ENCODE data around the gene FGD6. TPM values are rescaled to one million over a fixed set of nuclear protein-coding genes. Genes with fewer than 3 reads are reported as not detected.

The FGD6 gene
- total and polyA plus RNA-seq, 3 donors from 2014 or later: 4.8 to 13.6 (median 13.1) TPM

GRCh38 chr12:95212586-95212985, 4.7 kb downstream of the FGD6 start:
- Histone ChIP-seq H3K27ac (no peak overlapping the region), H3K27me3 (no peaks in the 10 kb centered on the region), H3K4me1 (peaks cover 8% of the 10 kb centered on the region), H3K4me3 (no peak overlapping the region), H3K36me3 (ENCODE audit: low read depth, missing control alignments) (no peaks in the 10 kb centered on the region), H3K9me3 (no peaks in the 10 kb centered on the region)
- no peak for TF ChIP-seq CTCF (IDR thresholded peaks at IDR 0.05)
- no peak for TF ChIP-seq POLR2A (IDR thresholded peaks at IDR 0.05)
- intact Hi-C loops (cut with DNase I; ENCODE audit: low total_unique reads): no loop called here
- no peak for DNase-seq
- WGBS, 2 donors: 69 to 86% methylated on average over 4 of the region's 4 CpGs

GRCh38 chr12:95208678-95209077, 8.6 kb downstream of the FGD6 start:
- Histone ChIP-seq H3K4me1 (peaks cover 16% of the 10 kb centered on the region), H3K36me3 (ENCODE audit: low read depth, missing control alignments) (no peaks in the 10 kb centered on the region), H3K9me3 (no peaks in the 10 kb centered on the region), H3K4me3 (no peak overlapping the region), H3K27me3 (no peaks in the 10 kb centered on the region), H3K27ac (no peak overlapping the region)
- no peak for DNase-seq
- intact Hi-C loops (cut with DNase I; ENCODE audit: low total_unique reads): no loop called here
- TF ChIP-seq CTCF (IDR thresholded peaks at IDR 0.05): no peak
- TF ChIP-seq POLR2A (IDR thresholded peaks at IDR 0.05): no peak
- 88 to 89% methylated on average over 7 of the region's 7 CpGs for whole genome bisulfite sequencing, 2 donors

GRCh38 chr12:95207407-95207806, 9.9 kb downstream of the FGD6 start:
- TF ChIP-seq POLR2A (IDR thresholded peaks at IDR 0.05) (no peak), CTCF (IDR thresholded peaks at IDR 0.05) (no peak)
- Histone ChIP-seq H3K4me3 (no peak overlapping the region), H3K36me3 (ENCODE audit: low read depth, missing control alignments) (no peaks in the 10 kb centered on the region), H3K27ac (no peak overlapping the region), H3K4me1 (peaks cover 25% of the 10 kb centered on the region), H3K27me3 (no peaks in the 10 kb centered on the region), H3K9me3 (no peaks in the 10 kb centered on the region)
- DNase-seq: no peak
- WGBS, 2 donors: 74 to 89% methylated on average over 2 of the region's 2 CpGs
- intact Hi-C loops (cut with DNase I; ENCODE audit: low total_unique reads): no loop called here

GRCh38 chr12:95206916-95207315, 10.4 kb downstream of the FGD6 start:
- no peak for TF ChIP-seq CTCF (IDR thresholded peaks at IDR 0.05)
- TF ChIP-seq POLR2A (IDR thresholded peaks at IDR 0.05): no peak
- Histone ChIP-seq H3K4me3 (no peak overlapping the region), H3K27me3 (no peaks in the 10 kb centered on the region), H3K9me3 (no peaks in the 10 kb centered on the region), H3K4me1 (peaks cover 25% of the 10 kb centered on the region), H3K27ac (no peak overlapping the region), H3K36me3 (ENCODE audit: low read depth, missing control alignments) (no peaks in the 10 kb centered on the region)
- intact Hi-C loops (cut with DNase I; ENCODE audit: low total_unique reads): no loop called here
- no peak for DNase-seq
- 86 to 91% methylated on average over 8 of the region's 8 CpGs for WGBS, 2 donors

GRCh38 chr12:95205685-95206084, 11.6 kb downstream of the FGD6 start:
- 58 to 63% methylated on average over 4 of the region's 4 CpGs for WGBS, 2 donors
- peak; percentile 24 for DNase-seq
- TF ChIP-seq POLR2A (IDR thresholded peaks at IDR 0.05) (no peak), CTCF (IDR thresholded peaks at IDR 0.05) (no peak)
- no peaks in the 10 kb centered on the region for H3K9me3 ChIP-seq
- intact Hi-C loops (cut with DNase I; ENCODE audit: low total_unique reads): no loop called here
- H3K4me3 ChIP-seq: no peak overlapping the region
- H3K4me1 ChIP-seq: peaks cover 32% of the 10 kb centered on the region
- H3K36me3 ChIP-seq (ENCODE audit: low read depth, missing control alignments): no peaks in the 10 kb centered on the region
- H3K27ac ChIP-seq: peak overlapping the region; percentile 26 to 80
- H3K27me3 ChIP-seq: no peaks in the 10 kb centered on the region

All from testis (tissue), 3 donors.